Type B pancreatic cell (in vitro differentiated cells): ENCODE data around the gene KLHDC8B. TPM values are rescaled to one million over a fixed set of nuclear protein-coding genes. Genes with fewer than 3 reads are reported as not detected.

Source experiments
- DNase-seq: peaks from one replicate; pipeline ENCODE4 v3.0.0; 2021; ENCODE audit warnings: mixed read lengths; ENCODE audit not compliant: unreplicated experiment; ENCODE audit errors: extremely low spot score
- H3K27ac Mint-ChIP-seq: 2 replicates; pipeline ENCODE4 v1.8.0; 2021; ENCODE audit warnings: mild to moderate bottlenecking, mixed read lengths
- H3K27me3 Mint-ChIP-seq: 2 replicates; pipeline ENCODE4 v1.8.0; 2021; ENCODE audit warnings: mixed read lengths
- H3K36me3 Mint-ChIP-seq: 2 replicates; pipeline ENCODE4 v1.8.0; 2021; ENCODE audit warnings: mixed read lengths
- H3K4me1 Mint-ChIP-seq: one replicate; pipeline ENCODE4 v1.8.0; 2021; ENCODE audit warnings: mixed read lengths; ENCODE audit not compliant: unreplicated experiment
- H3K4me3 Mint-ChIP-seq: 2 replicates; pipeline ENCODE4 v1.8.0; 2021; ENCODE audit warnings: mild to moderate bottlenecking, mixed read lengths
- H3K9me3 Mint-ChIP-seq: 2 replicates; pipeline ENCODE4 v1.8.0; 2021; ENCODE audit warnings: mixed read lengths
- CTCF ChIP-seq: fragments of 200-600 bp; sonication (generic); conservative IDR thresholded peaks from 2 replicates; pipeline ENCODE4 v1.5.0; 2021; ENCODE audit warnings: antibody characterized with exemption, mild to moderate bottlenecking
- total RNA-seq: library from RNA; stranded (reverse); gene quantifications from 2 replicates; pipeline ENCODE4 v1.2.1, GENCODE V29; 2021; ENCODE audit warnings: low replicate concordance

KLHDC8B gene
- total RNA-seq, 1 donor from 2014 or later: 42.1 TPM

- H3K9me3 Mint-ChIP-seq: no peaks in the 10 kb centered on the region
- no peak for TF ChIP-seq CTCF
- H3K4me3 Mint-ChIP-seq: peak overlapping the region; percentile 94
- H3K27ac Mint-ChIP-seq: peak overlapping the region; percentile 50
- H3K27me3 Mint-ChIP-seq: no peaks in the 10 kb centered on the region
- no peaks in the 10 kb centered on the region for H3K36me3 Mint-ChIP-seq
- peaks cover 38% of the 10 kb centered on the region for H3K4me1 Mint-ChIP-seq
- no peak for DNase-seq
Observed at GRCh38 chr3:49171775-49172500, 540 bp downstream of the KLHDC8B start.

GRCh38 chr3:49172551-49173041 is 1.2 kb downstream of the KLHDC8B start:
- no peak overlapping the region for H3K27ac Mint-ChIP-seq
- no peaks in the 10 kb centered on the region for H3K9me3 Mint-ChIP-seq

GRCh38 chr3:49173116-49173791 is 1.9 kb downstream of the KLHDC8B start:
- no peaks in the 10 kb centered on the region for H3K9me3 Mint-ChIP-seq
- H3K27ac Mint-ChIP-seq: peak overlapping the region; percentile 59
- DNase-seq: no peak
- H3K36me3 Mint-ChIP-seq: no peaks in the 10 kb centered on the region
- H3K27me3 Mint-ChIP-seq: no peaks in the 10 kb centered on the region
- peaks cover 38% of the 10 kb centered on the region for H3K4me1 Mint-ChIP-seq
- peak overlapping the region; percentile 94 for H3K4me3 Mint-ChIP-seq
- no peak for TF ChIP-seq CTCF

More at GRCh38 chr3:49172551-49173041, 1.2 kb downstream of the KLHDC8B start:
- Mint-ChIP-seq H3K27me3 (no peaks in the 10 kb centered on the region), H3K4me1 (peaks cover 38% of the 10 kb centered on the region), H3K4me3 (peak overlapping the region; percentile 94), H3K36me3 (no peaks in the 10 kb centered on the region)
- no peak for TF ChIP-seq CTCF
- no peak for DNase-seq

- H3K4me3 Mint-ChIP-seq: peak overlapping the region; percentile 94
- DNase-seq: no peak
- H3K4me1 Mint-ChIP-seq: peaks cover 38% of the 10 kb centered on the region
- H3K36me3 Mint-ChIP-seq: no peaks in the 10 kb centered on the region
- H3K27me3 Mint-ChIP-seq: no peaks in the 10 kb centered on the region
- H3K27ac Mint-ChIP-seq: peak overlapping the region; percentile 59
- H3K9me3 Mint-ChIP-seq: no peaks in the 10 kb centered on the region
- no peak for TF ChIP-seq CTCF
Observed at GRCh38 chr3:49173792-49174170, 2.4 kb downstream of the KLHDC8B start.

GRCh38 chr3:49174397-49174985 is 3.1 kb downstream of the KLHDC8B start:
- TF ChIP-seq CTCF: no peak
- Mint-ChIP-seq H3K9me3 (no peaks in the 10 kb centered on the region), H3K4me1 (peaks cover 38% of the 10 kb centered on the region), H3K36me3 (peaks cover 6% of the 10 kb centered on the region), H3K27ac (peak overlapping the region; percentile 59), H3K4me3 (peak overlapping the region; percentile 94), H3K27me3 (peaks cover 2% of the 10 kb centered on the region)
- no peak for DNase-seq
